PC-9 (cell line): ENCODE measurements around the gene ASB11. TPM values are rescaled to one million over a fixed set of nuclear protein-coding genes. Genes with fewer than 3 reads are reported as not detected.

Experiments
- BruUV-seq: library from RNA; stranded (reverse); fragments of 400-500 nt; replicated peaks from 2 replicates; lab custom pipeline; 2021; lab: Mats Ljungman, UMichigan
- CTCF ChIA-PET: fragments of 300-600 bp; sonication (Branson Sonifier 250); formaldehyde crosslinking; loops from one replicate; lab custom pipeline; 2022; ENCODE audit warnings: antibody characterized with exemption; lab: Charles Lee
- POLR2A ChIA-PET: fragments of 300-600 bp; sonication (Branson Sonifier 250); formaldehyde crosslinking; loops from one replicate; lab custom pipeline; 2022; ENCODE audit warnings: antibody characterized with exemption; ENCODE audit not compliant: unreplicated experiment; lab: Charles Lee
- DNase-seq, 2 experiments: peaks; one replicate each; pipeline versions ENCODE4 v3.0.0 to v3.0.0-alpha.2; 2015 to 2022; ENCODE audit warnings: mixed read lengths in 1 of 2
- H2AFZ ChIP-seq: fragments of 200-600 bp; sonication (generic); 2 replicates; pipeline ENCODE4 v1.8.1; 2017; ENCODE audit warnings: antibody characterized with exemption
- H3F3A ChIP-seq: fragments of 200-600 bp; sonication (generic); 2 replicates; pipeline ENCODE4 v1.8.1; 2017; ENCODE audit warnings: antibody characterized with exemption, mild to moderate bottlenecking, low read depth; ENCODE audit not compliant: insufficient read depth
- H3K27ac ChIP-seq: fragments of 200-600 bp; sonication (generic); 2 replicates; pipeline ENCODE4 v1.6.1; 2016; ENCODE audit warnings: mixed run types
- H3K27me3 ChIP-seq: fragments of 200-600 bp; sonication (generic); 2 replicates; pipeline ENCODE4 v1.6.1; 2016; ENCODE audit warnings: low read depth, mixed run types; ENCODE audit not compliant: insufficient read depth
- H3K36me3 ChIP-seq: fragments of 200-600 bp; sonication (generic); 2 replicates; pipeline ENCODE4 v1.6.1; 2016; ENCODE audit warnings: low read depth, mixed run types
- H3K4me1 ChIP-seq: fragments of 200-600 bp; sonication (generic); replicated peaks from 2 replicates; pipeline ENCODE4 v1.6.1; 2016; ENCODE audit warnings: mixed run types; ENCODE audit not compliant: insufficient read depth
- H3K4me2 ChIP-seq: fragments of 200-600 bp; sonication (generic); 2 replicates; pipeline ENCODE4 v1.6.1; 2017; ENCODE audit warnings: mixed run types
- H3K4me3 ChIP-seq: fragments of 200-600 bp; sonication (generic); 2 replicates; pipeline ENCODE4 v1.6.1; 2016; ENCODE audit warnings: mixed run types
- H3K79me2 ChIP-seq: fragments of 200-600 bp; sonication (generic); 2 replicates; pipeline ENCODE4 v1.6.1; 2017; ENCODE audit warnings: low read depth, mixed run types
- H3K9me2 ChIP-seq: fragments of 200-600 bp; sonication (generic); 2 replicates; pipeline ENCODE4 v1.8.1; 2017; ENCODE audit warnings: mild to moderate bottlenecking; ENCODE audit not compliant: insufficient read depth
- H3K9me3 ChIP-seq: fragments of 200-600 bp; sonication (generic); 2 replicates; pipeline ENCODE4 v1.8.1; 2016; ENCODE audit warnings: low read depth; ENCODE audit not compliant: insufficient read depth
- H4K20me1 ChIP-seq: fragments of 200-600 bp; sonication (generic); 2 replicates; pipeline ENCODE4 v1.8.1; 2017; ENCODE audit not compliant: insufficient read depth
- EZH2 ChIP-seq: fragments of 200-600 bp; sonication (generic); IDR thresholded peaks from 2 replicates; pipeline ENCODE4 v1.8.0; 2017; ENCODE audit warnings: antibody characterized with exemption, low read depth
- intact Hi-C: fragments of 100-400 bp; cut with micrococcal nuclease; formaldehyde crosslinking; loops from one replicate; pipeline ENCODE4 v1.10.0; 2022; ENCODE audit not compliant: unreplicated experiment
- total RNA-seq: library from RNA; stranded (reverse); gene quantifications from 2 replicates; pipeline ENCODE4 v1.2.3, GENCODE V29; 2021
- TF ChIP-seq, protein P1 (sequence below): fragments of 200-600 bp; sonication (generic); conservative IDR thresholded peaks from 2 replicates; pipeline ENCODE4 v1.6.1; 2017; ENCODE audit warnings: mixed run types, antibody characterized with exemption, mild to moderate bottlenecking, moderate library complexity

ASB11 gene
- total RNA-seq, 1 experiment from 2014 or later: not detected

- H3K4me1 ChIP-seq: no peaks in the 10 kb centered on the region
- intact Hi-C loops: no loop called here
- DNase-seq: no peak
- no peak for TF ChIP-seq EZH2
- TF ChIP-seq, protein P1, sequence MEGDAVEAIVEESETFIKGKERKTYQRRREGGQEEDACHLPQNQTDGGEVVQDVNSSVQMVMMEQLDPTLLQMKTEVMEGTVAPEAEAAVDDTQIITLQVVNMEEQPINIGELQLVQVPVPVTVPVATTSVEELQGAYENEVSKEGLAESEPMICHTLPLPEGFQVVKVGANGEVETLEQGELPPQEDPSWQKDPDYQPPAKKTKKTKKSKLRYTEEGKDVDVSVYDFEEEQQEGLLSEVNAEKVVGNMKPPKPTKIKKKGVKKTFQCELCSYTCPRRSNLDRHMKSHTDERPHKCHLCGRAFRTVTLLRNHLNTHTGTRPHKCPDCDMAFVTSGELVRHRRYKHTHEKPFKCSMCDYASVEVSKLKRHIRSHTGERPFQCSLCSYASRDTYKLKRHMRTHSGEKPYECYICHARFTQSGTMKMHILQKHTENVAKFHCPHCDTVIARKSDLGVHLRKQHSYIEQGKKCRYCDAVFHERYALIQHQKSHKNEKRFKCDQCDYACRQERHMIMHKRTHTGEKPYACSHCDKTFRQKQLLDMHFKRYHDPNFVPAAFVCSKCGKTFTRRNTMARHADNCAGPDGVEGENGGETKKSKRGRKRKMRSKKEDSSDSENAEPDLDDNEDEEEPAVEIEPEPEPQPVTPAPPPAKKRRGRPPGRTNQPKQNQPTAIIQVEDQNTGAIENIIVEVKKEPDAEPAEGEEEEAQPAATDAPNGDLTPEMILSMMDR: no peak
- H3K9me3 ChIP-seq: no peaks in the 10 kb centered on the region
- ChIA-PET POLR2A (no interaction called here), CTCF (no interaction called here)
- no peak overlapping the region for H2AFZ ChIP-seq
- BruUV-seq: no TSS peak
- no peaks in the 10 kb centered on the region for H3K27me3 ChIP-seq
- H3K27ac ChIP-seq: no peak overlapping the region
- H3K36me3 ChIP-seq: no peaks in the 10 kb centered on the region
- H3F3A ChIP-seq: no peaks in the 10 kb centered on the region
- H3K79me2 ChIP-seq: no peaks in the 10 kb centered on the region
- no peaks in the 10 kb centered on the region for H4K20me1 ChIP-seq
- H3K4me3 ChIP-seq: no peak overlapping the region
- no peak overlapping the region for H3K4me2 ChIP-seq
- H3K9me2 ChIP-seq: no peaks in the 10 kb centered on the region
These were observed 7.0 kb upstream of the ASB11 start for GRCh38 chrX:15322472-15322871.

GRCh38 chrX:15322072-15322471 is 6.6 kb upstream of the ASB11 start:
- H3K9me2 ChIP-seq: no peaks in the 10 kb centered on the region
- no peak for TF ChIP-seq EZH2
- TF ChIP-seq, protein P1: no peak
- no peaks in the 10 kb centered on the region for H3K4me1 ChIP-seq
- no peak overlapping the region for H2AFZ ChIP-seq
- intact Hi-C loops: no loop called here
- no peak overlapping the region for H3K4me2 ChIP-seq
- ChIA-PET CTCF (no interaction called here), POLR2A (no interaction called here)
- H3K4me3 ChIP-seq: no peak overlapping the region
- H3K36me3 ChIP-seq: no peaks in the 10 kb centered on the region
- BruUV-seq: no TSS peak
- H3K79me2 ChIP-seq: no peaks in the 10 kb centered on the region
- H4K20me1 ChIP-seq: no peaks in the 10 kb centered on the region
- no peaks in the 10 kb centered on the region for H3K27me3 ChIP-seq
- DNase-seq: no peak
- no peak overlapping the region for H3K27ac ChIP-seq
- no peaks in the 10 kb centered on the region for H3F3A ChIP-seq
- H3K9me3 ChIP-seq: no peaks in the 10 kb centered on the region

DNA sequence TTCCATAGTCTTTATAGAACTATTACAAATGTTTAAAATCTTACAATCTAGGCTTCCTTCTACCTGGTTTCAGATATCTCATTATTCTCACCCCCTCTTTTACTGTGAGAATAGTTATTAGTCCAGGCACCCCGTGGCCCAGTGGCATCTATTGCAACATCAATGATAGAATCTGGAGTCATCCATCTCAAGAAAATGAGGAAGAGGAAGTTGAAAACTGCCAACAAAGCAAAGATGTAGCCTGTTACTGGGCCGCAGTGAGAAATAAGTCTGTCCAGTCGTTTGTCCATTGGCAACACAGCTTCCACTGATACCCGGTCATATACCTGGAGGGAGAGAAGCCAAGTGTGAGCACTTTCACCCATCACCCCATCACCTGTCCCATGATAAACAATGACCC is 6.0 kb upstream of the ASB11 start:
- no peaks in the 10 kb centered on the region for H3K27me3 ChIP-seq
- H3K4me2 ChIP-seq: no peak overlapping the region
- BruUV-seq: no TSS peak
- H3K9me2 ChIP-seq: no peaks in the 10 kb centered on the region
- no peak for DNase-seq
- no peaks in the 10 kb centered on the region for H3K36me3 ChIP-seq
- ChIA-PET POLR2A (no interaction called here), CTCF (no interaction called here)
- no peak overlapping the region for H3K4me3 ChIP-seq
- TF ChIP-seq, protein P1: no peak
- TF ChIP-seq EZH2: no peak
- H3K4me1 ChIP-seq: no peaks in the 10 kb centered on the region
- H4K20me1 ChIP-seq: no peaks in the 10 kb centered on the region
- no peak overlapping the region for H3K27ac ChIP-seq
- H3K9me3 ChIP-seq: no peaks in the 10 kb centered on the region
- H2AFZ ChIP-seq: no peak overlapping the region
- intact Hi-C loops: no loop called here
- H3K79me2 ChIP-seq: no peaks in the 10 kb centered on the region
- H3F3A ChIP-seq: no peaks in the 10 kb centered on the region
